ENCODE data around the gene PCDHGA3.

GRCh38 chr5:141322261-141322660 lies 21.4 kb upstream of the PCDHGA3 start:
- TF ChIP-seq CTCF (conservative IDR thresholded peaks at IDR 0.05; ENCODE audit: low read depth, low read length) = no peak
- TF ChIP-seq EZH2 (IDR thresholded peaks at IDR 0.05; ENCODE audit: borderline replicate concordance, low read depth, low read length, poor library complexity, severe bottlenecking) = no peak

Measured in A673 (cell line).